GM19328 (cell line): ENCODE data around the gene CYP1B1.

Source experiments
- ATAC-seq: cut with Tn5 transposase; IDR thresholded peaks from one replicate; pipeline ENCODE4 v1.9.1; 2021; ENCODE audit warnings: mild to moderate bottlenecking, moderate library complexity; ENCODE audit not compliant: unreplicated experiment

The CYP1B1 gene

GRCh38 chr2:38076710-38077430 lies 919 bp upstream of the CYP1B1 start:
- ATAC-seq, result peak; percentile 72

- peak; percentile 12 for ATAC-seq
Observed at GRCh38 chr2:38076152-38076709, 280 bp upstream of the CYP1B1 start.

- ATAC-seq, result no peak
Observed at GRCh38 chr2:38074764-38075506, 1.0 kb downstream of the CYP1B1 start.

- ATAC-seq, result no peak
Observed at GRCh38 chr2:38074058-38074763, 1.7 kb downstream of the CYP1B1 start.

GRCh38 chr2:38073211-38074057 lies 2.5 kb downstream of the CYP1B1 start:
- no peak for ATAC-seq

- ATAC-seq, result no peak
Observed at GRCh38 chr2:38070438-38070837, 5.5 kb downstream of the CYP1B1 start.

- ATAC-seq, result no peak
Observed at GRCh38 chr2:38068234-38068633, 7.7 kb downstream of the CYP1B1 start.

- ATAC-seq, result no peak
Observed at GRCh38 chr2:38066421-38067115, 9.4 kb downstream of the CYP1B1 start.

- ATAC-seq, result no peak
Observed at GRCh38 chr2:38065502-38066135, 10.3 kb downstream of the CYP1B1 start.

- no peak for ATAC-seq
Observed at GRCh38 chr2:38064801-38065501, 11.0 kb downstream of the CYP1B1 start.

GRCh38 chr2:38060236-38061018 lies 15.5 kb downstream of the CYP1B1 start:
- ATAC-seq, result no peak

- no peak for ATAC-seq
Observed at GRCh38 chr2:38057651-38058410, 18.1 kb downstream of the CYP1B1 start.

- ATAC-seq, result no peak
Observed at GRCh38 chr2:38056216-38056615, 19.7 kb downstream of the CYP1B1 start.

GRCh38 chr2:38045811-38046210 lies 30.1 kb downstream of the CYP1B1 start:
- no peak for ATAC-seq

- ATAC-seq, result no peak
Observed at GRCh38 chr2:38039121-38039910, 36.6 kb downstream of the CYP1B1 start.

GRCh38 chr2:38038682-38039081 lies 37.3 kb downstream of the CYP1B1 start:
- ATAC-seq, result no peak
